ENCODE data around the gene CYSTM1. TPM values are rescaled to one million over a fixed set of nuclear protein-coding genes. Genes with fewer than 3 reads are reported as not detected.

Gene CYSTM1
- total RNA-seq, 1 donor from 2014 or later = 3.1 TPM

DNA sequence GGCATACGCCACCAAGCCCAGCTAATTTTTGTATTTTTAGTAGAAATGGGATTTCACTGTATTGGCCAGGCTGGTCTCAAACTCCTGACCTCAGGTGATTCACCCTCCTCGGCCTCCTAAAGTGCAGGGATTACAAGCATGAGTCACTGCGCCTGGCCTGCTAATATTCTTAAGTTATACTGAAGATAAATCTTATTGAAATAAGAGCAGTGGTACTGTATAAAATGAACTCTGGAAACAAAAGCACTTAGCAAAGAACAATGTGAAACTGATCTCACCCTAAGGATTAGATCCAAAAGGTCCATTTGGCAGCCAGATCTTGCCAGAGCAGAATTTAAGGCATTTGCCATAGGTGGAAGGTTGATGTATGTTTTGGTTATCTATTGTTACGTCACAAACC, 27.1 kb downstream of the CYSTM1 start:
- H3K4me1 ChIP-seq (ENCODE audit: control insufficient read depth in 3 of 3, insufficient read depth in 3 of 3, low read length in 3 of 3) = peaks cover 32 to 54% (median 51%) of the 10 kb centered on the region in 3 donors
- H3K36me3 ChIP-seq (ENCODE audit: control insufficient read depth in 3 of 3, insufficient read depth in 3 of 3, low read length in 3 of 3) = peaks cover 0 to 2% (median 2%) of the 10 kb centered on the region in 3 donors
- no peak overlapping the region for H3K4me3 ChIP-seq (ENCODE audit: low read length in 3 of 3)
- H3K27ac ChIP-seq (ENCODE audit: low read depth, low read length) = peak overlapping the region; percentile 16
- no peaks in the 10 kb centered on the region for H3K27me3 ChIP-seq (ENCODE audit: control insufficient read depth in 3 of 3, insufficient read depth in 3 of 3, low read length in 3 of 3)
- no peaks in the 10 kb centered on the region for H3K9me3 ChIP-seq (ENCODE audit: control insufficient read depth in 3 of 3, low read length in 3 of 3)
- H3K9ac ChIP-seq (ENCODE audit: low read depth in 1 of 3, low read length in 3 of 3) = no peak overlapping the region

GRCh38 chr5:140202610-140203009, 27.6 kb downstream of the CYSTM1 start:
- no peak overlapping the region for H3K27ac ChIP-seq (ENCODE audit: low read depth, low read length)
- H3K9ac ChIP-seq (ENCODE audit: low read depth in 1 of 3, low read length in 3 of 3) = no peak overlapping the region
- peaks cover 0 to 2% (median 2%) of the 10 kb centered on the region in 3 donors for H3K36me3 ChIP-seq (ENCODE audit: control insufficient read depth in 3 of 3, insufficient read depth in 3 of 3, low read length in 3 of 3)
- no peaks in the 10 kb centered on the region for H3K9me3 ChIP-seq (ENCODE audit: control insufficient read depth in 3 of 3, low read length in 3 of 3)
- H3K27me3 ChIP-seq (ENCODE audit: control insufficient read depth in 3 of 3, insufficient read depth in 3 of 3, low read length in 3 of 3) = no peaks in the 10 kb centered on the region
- H3K4me1 ChIP-seq (ENCODE audit: control insufficient read depth in 3 of 3, insufficient read depth in 3 of 3, low read length in 3 of 3) = peaks cover 37 to 59% (median 56%) of the 10 kb centered on the region in 3 donors
- H3K4me3 ChIP-seq (ENCODE audit: low read length in 3 of 3) = no peak overlapping the region

- H3K4me1 ChIP-seq (ENCODE audit: control insufficient read depth in 3 of 3, insufficient read depth in 3 of 3, low read length in 3 of 3) = peaks cover 35 to 56% (median 51%) of the 10 kb centered on the region in 3 donors
- peak overlapping the region; percentile 26 to 75 (median 74) for H3K9ac ChIP-seq (ENCODE audit: low read depth in 1 of 3, low read length in 3 of 3)
- H3K9me3 ChIP-seq (ENCODE audit: control insufficient read depth in 3 of 3, low read length in 3 of 3) = no peaks in the 10 kb centered on the region
- H3K36me3 ChIP-seq (ENCODE audit: control insufficient read depth in 3 of 3, insufficient read depth in 3 of 3, low read length in 3 of 3) = peaks cover 0 to 2% (median 2%) of the 10 kb centered on the region in 3 donors
- peak overlapping the region; percentile 73 for H3K27ac ChIP-seq (ENCODE audit: low read depth, low read length)
- no peaks in the 10 kb centered on the region for H3K27me3 ChIP-seq (ENCODE audit: control insufficient read depth in 3 of 3, insufficient read depth in 3 of 3, low read length in 3 of 3)
- no peak overlapping the region for H3K4me3 ChIP-seq (ENCODE audit: low read length in 3 of 3)
Observed at GRCh38 chr5:140205216-140205615, 30.2 kb downstream of the CYSTM1 start.

DNA sequence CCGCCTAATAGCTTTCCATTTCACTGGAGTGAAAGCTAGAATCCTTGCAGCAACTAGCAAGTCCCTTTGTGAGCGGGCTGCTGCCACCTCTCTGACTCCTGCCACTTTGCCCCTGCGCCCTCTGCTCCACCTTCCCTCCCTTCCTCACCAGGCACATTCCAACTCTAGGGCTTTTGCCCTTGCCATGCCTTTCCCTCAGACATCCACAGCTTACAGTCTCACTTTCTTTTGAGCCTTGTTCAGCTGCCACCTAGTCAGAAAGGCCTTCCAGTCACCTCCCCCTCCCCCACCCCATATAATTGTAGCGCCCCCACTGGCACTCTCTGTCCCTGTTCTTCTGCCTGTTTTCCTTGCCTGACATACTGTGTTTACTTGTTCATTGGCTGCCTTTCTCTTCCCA, 31.0 kb downstream of the CYSTM1 start:
- Histone ChIP-seq H3K9ac (ENCODE audit: low read depth in 1 of 3, low read length in 3 of 3) (peak overlapping the region in 2 of 3 donors; percentile 74 to 75), H3K27ac (ENCODE audit: low read depth, low read length) (peak overlapping the region; percentile 73), H3K4me1 (ENCODE audit: control insufficient read depth in 3 of 3, insufficient read depth in 3 of 3, low read length in 3 of 3) (peaks cover 35 to 56% (median 50%) of the 10 kb centered on the region in 3 donors), H3K4me3 (ENCODE audit: low read length in 3 of 3) (peak overlapping the region in 2 of 3 donors; percentile 10 to 37), H3K9me3 (ENCODE audit: control insufficient read depth in 3 of 3, low read length in 3 of 3) (no peaks in the 10 kb centered on the region), H3K27me3 (ENCODE audit: control insufficient read depth in 3 of 3, insufficient read depth in 3 of 3, low read length in 3 of 3) (no peaks in the 10 kb centered on the region), H3K36me3 (ENCODE audit: control insufficient read depth in 3 of 3, insufficient read depth in 3 of 3, low read length in 3 of 3) (peaks cover 0 to 2% (median 2%) of the 10 kb centered on the region in 3 donors)

DNA sequence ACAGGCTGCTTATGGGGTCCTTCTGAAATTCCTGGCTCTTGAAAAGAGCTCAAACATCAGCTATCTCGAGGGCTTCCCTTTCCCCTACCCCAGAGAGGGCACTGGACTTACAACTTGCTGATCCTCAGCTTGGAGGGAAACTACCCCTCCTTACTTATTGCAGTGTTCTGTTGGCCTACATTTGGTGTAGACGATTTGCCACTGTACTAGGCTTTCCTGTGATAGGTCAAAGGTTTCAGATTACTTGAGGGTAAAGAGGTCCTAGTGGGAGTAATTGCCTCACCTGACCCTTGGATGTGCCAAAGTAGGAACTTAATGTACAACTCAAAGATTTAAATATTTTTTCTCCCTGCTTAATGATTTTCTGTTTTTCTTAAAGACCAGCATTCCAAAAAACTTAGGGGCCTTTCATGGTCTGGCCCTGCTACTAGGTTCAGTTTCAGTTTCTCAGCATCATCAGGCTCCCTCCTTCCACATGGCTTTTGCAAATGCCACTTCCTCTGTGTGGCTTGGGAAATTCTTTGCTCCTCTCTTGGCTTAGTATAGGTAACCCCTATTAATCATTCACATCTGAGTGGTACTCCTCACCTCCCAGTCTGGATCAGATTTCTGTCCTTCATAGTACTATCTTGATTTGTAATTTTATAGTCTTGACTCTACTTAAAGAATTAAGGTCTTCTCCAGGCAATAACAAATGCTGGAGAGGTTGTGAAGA, 32.4 kb downstream of the CYSTM1 start:
- peaks cover 0 to 2% (median 2%) of the 10 kb centered on the region in 3 donors for H3K36me3 ChIP-seq (ENCODE audit: control insufficient read depth in 3 of 3, insufficient read depth in 3 of 3, low read length in 3 of 3)
- no peak overlapping the region for H3K9ac ChIP-seq (ENCODE audit: low read depth in 1 of 3, low read length in 3 of 3)
- H3K9me3 ChIP-seq (ENCODE audit: control insufficient read depth in 3 of 3, low read length in 3 of 3) = no peaks in the 10 kb centered on the region
- peaks cover 35 to 48% (median 43%) of the 10 kb centered on the region in 3 donors for H3K4me1 ChIP-seq (ENCODE audit: control insufficient read depth in 3 of 3, insufficient read depth in 3 of 3, low read length in 3 of 3)
- peak overlapping the region; percentile 73 for H3K27ac ChIP-seq (ENCODE audit: low read depth, low read length)
- peak overlapping the region in 1 of 3 donors; percentile 3 for H3K4me3 ChIP-seq (ENCODE audit: low read length in 3 of 3)
- no peaks in the 10 kb centered on the region for H3K27me3 ChIP-seq (ENCODE audit: control insufficient read depth in 3 of 3, insufficient read depth in 3 of 3, low read length in 3 of 3)

GRCh38 chr5:140208065-140208464, 33.1 kb downstream of the CYSTM1 start:
- Histone ChIP-seq H3K4me3 (ENCODE audit: low read length in 3 of 3) (no peak overlapping the region), H3K9me3 (ENCODE audit: control insufficient read depth in 3 of 3, low read length in 3 of 3) (no peaks in the 10 kb centered on the region), H3K4me1 (ENCODE audit: control insufficient read depth in 3 of 3, insufficient read depth in 3 of 3, low read length in 3 of 3) (peaks cover 35 to 44% (median 40%) of the 10 kb centered on the region in 3 donors), H3K36me3 (ENCODE audit: control insufficient read depth in 3 of 3, insufficient read depth in 3 of 3, low read length in 3 of 3) (peaks cover 0 to 2% (median 2%) of the 10 kb centered on the region in 3 donors), H3K9ac (ENCODE audit: low read depth in 1 of 3, low read length in 3 of 3) (no peak overlapping the region), H3K27ac (ENCODE audit: low read depth, low read length) (no peak overlapping the region), H3K27me3 (ENCODE audit: control insufficient read depth in 3 of 3, insufficient read depth in 3 of 3, low read length in 3 of 3) (no peaks in the 10 kb centered on the region)

GRCh38 chr5:140213370-140213983, 38.5 kb downstream of the CYSTM1 start:
- Histone ChIP-seq H3K4me1 (ENCODE audit: control insufficient read depth in 3 of 3, insufficient read depth in 3 of 3, low read length in 3 of 3) (peaks cover 30 to 49% (median 47%) of the 10 kb centered on the region in 3 donors), H3K4me3 (ENCODE audit: low read length in 3 of 3) (no peak overlapping the region), H3K9me3 (ENCODE audit: control insufficient read depth in 3 of 3, low read length in 3 of 3) (no peaks in the 10 kb centered on the region), H3K36me3 (ENCODE audit: control insufficient read depth in 3 of 3, insufficient read depth in 3 of 3, low read length in 3 of 3) (no peaks in the 10 kb centered on the region), H3K27me3 (ENCODE audit: control insufficient read depth in 3 of 3, insufficient read depth in 3 of 3, low read length in 3 of 3) (no peaks in the 10 kb centered on the region), H3K27ac (ENCODE audit: low read depth, low read length) (peak overlapping the region; percentile 52), H3K9ac (ENCODE audit: low read depth in 1 of 3, low read length in 3 of 3) (no peak overlapping the region)

- no peaks in the 10 kb centered on the region for H3K27me3 ChIP-seq (ENCODE audit: control insufficient read depth in 3 of 3, insufficient read depth in 3 of 3, low read length in 3 of 3)
- peaks cover 44 to 61% (median 61%) of the 10 kb centered on the region in 3 donors for H3K4me1 ChIP-seq (ENCODE audit: control insufficient read depth in 3 of 3, insufficient read depth in 3 of 3, low read length in 3 of 3)
- peak overlapping the region in 1 of 3 donors; percentile 47 for H3K9ac ChIP-seq (ENCODE audit: low read depth in 1 of 3, low read length in 3 of 3)
- no peaks in the 10 kb centered on the region for H3K9me3 ChIP-seq (ENCODE audit: control insufficient read depth in 3 of 3, low read length in 3 of 3)
- H3K4me3 ChIP-seq (ENCODE audit: low read length in 3 of 3) = peak overlapping the region in 1 of 3 donors; percentile 10
- H3K27ac ChIP-seq (ENCODE audit: low read depth, low read length) = peak overlapping the region; percentile 52
- no peaks in the 10 kb centered on the region for H3K36me3 ChIP-seq (ENCODE audit: control insufficient read depth in 3 of 3, insufficient read depth in 3 of 3, low read length in 3 of 3)
Observed at GRCh38 chr5:140214831-140215230, 39.8 kb downstream of the CYSTM1 start.

GRCh38 chr5:140215276-140215675, 40.3 kb downstream of the CYSTM1 start:
- no peak overlapping the region for H3K4me3 ChIP-seq (ENCODE audit: low read length in 3 of 3)
- H3K9ac ChIP-seq (ENCODE audit: low read depth in 1 of 3, low read length in 3 of 3) = no peak overlapping the region
- no peak overlapping the region for H3K27ac ChIP-seq (ENCODE audit: low read depth, low read length)
- no peaks in the 10 kb centered on the region for H3K9me3 ChIP-seq (ENCODE audit: control insufficient read depth in 3 of 3, low read length in 3 of 3)
- no peaks in the 10 kb centered on the region for H3K27me3 ChIP-seq (ENCODE audit: control insufficient read depth in 3 of 3, insufficient read depth in 3 of 3, low read length in 3 of 3)
- peaks cover 48 to 66% (median 65%) of the 10 kb centered on the region in 3 donors for H3K4me1 ChIP-seq (ENCODE audit: control insufficient read depth in 3 of 3, insufficient read depth in 3 of 3, low read length in 3 of 3)
- H3K36me3 ChIP-seq (ENCODE audit: control insufficient read depth in 3 of 3, insufficient read depth in 3 of 3, low read length in 3 of 3) = no peaks in the 10 kb centered on the region

GRCh38 chr5:140216478-140217074, 41.6 kb downstream of the CYSTM1 start:
- no peaks in the 10 kb centered on the region for H3K36me3 ChIP-seq (ENCODE audit: control insufficient read depth in 3 of 3, insufficient read depth in 3 of 3, low read length in 3 of 3)
- peak overlapping the region in 1 of 3 donors; percentile 46 for H3K9ac ChIP-seq (ENCODE audit: low read depth in 1 of 3, low read length in 3 of 3)
- no peaks in the 10 kb centered on the region for H3K27me3 ChIP-seq (ENCODE audit: control insufficient read depth in 3 of 3, insufficient read depth in 3 of 3, low read length in 3 of 3)
- H3K4me3 ChIP-seq (ENCODE audit: low read length in 3 of 3) = no peak overlapping the region
- H3K27ac ChIP-seq (ENCODE audit: low read depth, low read length) = peak overlapping the region; percentile 41
- no peaks in the 10 kb centered on the region for H3K9me3 ChIP-seq (ENCODE audit: control insufficient read depth in 3 of 3, low read length in 3 of 3)
- peaks cover 57 to 78% (median 77%) of the 10 kb centered on the region in 3 donors for H3K4me1 ChIP-seq (ENCODE audit: control insufficient read depth in 3 of 3, insufficient read depth in 3 of 3, low read length in 3 of 3)

Data from skeletal muscle tissue (tissue), 4 donors.